Testis (tissue), 3 donors: ENCODE measurements around the gene NUP133. TPM values are rescaled to one million over a fixed set of nuclear protein-coding genes. Genes with fewer than 3 reads are reported as not detected.

Source experiments
- DNase-seq: peaks from one replicate; pipeline ENCODE4 v3.0.0-alpha.2; 2019
- H3K27ac ChIP-seq, 2 donors: fragments of 200-600 bp; sonication (generic); one replicate each; pipeline ENCODE4 v1.5.1; 2019
- H3K27me3 ChIP-seq: fragments of 200-600 bp; sonication (generic); one replicate; pipeline ENCODE4 v1.5.1; 2019
- H3K36me3 ChIP-seq: fragments of 200-600 bp; sonication (generic); one replicate; pipeline ENCODE4 v1.5.1; 2017; ENCODE audit warnings: low read depth; ENCODE audit errors: missing control alignments
- H3K4me1 ChIP-seq: fragments of 200-600 bp; sonication (generic); one replicate; pipeline ENCODE4 v1.5.1; 2019
- H3K4me3 ChIP-seq, 2 donors: fragments of 200-600 bp; sonication (generic); one replicate each; pipeline ENCODE4 v1.5.1; 2017 to 2019
- H3K9me3 ChIP-seq: fragments of 200-600 bp; sonication (generic); one replicate; pipeline ENCODE4 v1.5.1; 2017
- CTCF ChIP-seq, 3 experiments: fragments of 450-650 bp in 2 of 3; fragments of 200-600 bp in 1 of 3; sonication (generic) in 1 of 3; IDR thresholded peaks; one replicate each; pipeline ENCODE4 v1.5.1; 2016 to 2019; ENCODE audit warnings: antibody characterized with exemption in 3 of 3, mild to moderate bottlenecking in 2 of 3, moderate library complexity in 1 of 3
- POLR2A ChIP-seq: fragments of 450-650 bp; IDR thresholded peaks from one replicate; pipeline ENCODE4 v1.6.1; 2017; ENCODE audit warnings: antibody characterized with exemption, mild to moderate bottlenecking, moderate library complexity
- WGBS, 2 donors: methylation state at CpG; one replicate each; pipeline ENCODE4 v1.1.5; 2018; 5-methylcytosine and 5-hydroxymethylcytosine counted together
- intact Hi-C: fragments of 100-400 bp; cut with DNase I; formaldehyde crosslinking; loops from one replicate; pipeline ENCODE4 v1.15.1; 2023; ENCODE audit warnings: low total_unique reads
- polyA plus RNA-seq: library from polyadenylated mRNA; stranded (reverse); fragments of 350-450 nt; fragmentation: Illumina TruSeq; extraction: RNeasy Lipid Tissue Mini Kit (QIAGEN cat#74804); gene quantifications from one replicate; pipeline ENCODE4 v1.2.3, GENCODE V29; 2014; ENCODE audit warnings: low read depth, low replicate concordance; ENCODE audit not compliant: insufficient read depth
- total RNA-seq, 2 donors: library from RNA; depleted of rRNA; stranded (reverse); fragments of >200 nt; gene quantifications; one replicate each; pipeline ENCODE4 v1.2.3, GENCODE V29; 2016

Gene NUP133
- total and polyA plus RNA-seq, 3 donors from 2014 or later, result 26.5 to 60.9 (median 46.5) TPM

DNA sequence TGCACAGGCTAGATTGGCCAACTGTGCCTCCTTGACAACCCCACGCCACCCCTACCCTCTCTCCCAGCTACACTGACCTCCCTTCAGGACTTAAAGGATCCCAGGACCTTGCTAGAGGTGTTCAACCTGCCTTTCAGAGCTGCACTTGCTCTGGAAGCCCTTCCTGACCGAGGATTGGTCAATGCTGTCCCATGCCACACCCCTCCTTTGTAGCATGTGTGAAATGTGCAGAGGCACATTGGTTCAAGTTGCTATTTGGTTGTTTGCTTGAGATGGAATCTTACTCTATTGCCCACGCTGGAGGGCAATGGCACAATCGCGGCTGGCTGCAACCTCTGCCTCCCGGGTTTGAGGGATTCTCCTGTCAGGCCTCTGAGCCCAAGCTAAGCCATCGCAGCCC lies 96.1 kb downstream of the NUP133 start:
- H3K27ac ChIP-seq, result no peak overlapping the region
- no peaks in the 10 kb centered on the region for H3K36me3 ChIP-seq
- H3K9me3 ChIP-seq, result no peaks in the 10 kb centered on the region
- H3K4me3 ChIP-seq, result no peak overlapping the region
- intact Hi-C loops, result no loop called here
- 88 to 91% methylated on average over 7 of the region's 7 CpGs for WGBS, 2 donors
- no peak for DNase-seq
- TF ChIP-seq POLR2A (no peak), CTCF (IDR thresholded peaks at IDR 0.05) (no peak)
- H3K4me1 ChIP-seq, result peaks cover 25% of the 10 kb centered on the region
- H3K27me3 ChIP-seq, result no peaks in the 10 kb centered on the region

DNA sequence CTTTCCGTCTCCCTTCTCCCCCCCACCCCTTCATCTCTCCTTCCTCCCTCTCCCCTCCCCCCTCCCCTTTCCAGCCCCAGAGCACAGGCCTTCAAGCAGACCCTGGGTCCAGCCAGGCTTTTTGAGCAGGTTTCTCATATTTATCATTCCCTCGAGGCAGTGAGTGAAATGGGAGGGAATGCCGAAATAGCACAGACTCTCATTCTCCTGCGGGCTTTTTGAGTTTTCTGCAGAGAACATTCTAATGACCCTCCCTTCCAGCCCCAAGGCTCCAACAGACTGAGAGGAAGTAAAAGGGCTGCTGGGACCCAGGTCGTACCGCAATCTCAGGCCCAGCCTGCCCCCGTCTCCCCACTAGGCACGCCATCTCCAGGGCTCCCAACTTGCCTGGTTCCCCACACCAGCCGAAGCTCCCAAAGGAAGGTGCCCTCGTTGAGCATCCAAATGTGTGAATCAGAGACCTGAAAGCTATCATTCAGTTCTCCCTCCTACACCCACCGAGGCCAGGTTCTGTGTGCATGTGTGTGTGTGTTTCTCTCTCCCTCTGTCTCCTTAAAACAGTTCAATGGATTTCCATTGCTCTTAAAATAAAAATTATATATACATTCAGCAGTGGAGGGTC lies 96.6 kb downstream of the NUP133 start:
- Histone ChIP-seq H3K27me3 (no peaks in the 10 kb centered on the region), H3K9me3 (no peaks in the 10 kb centered on the region), H3K4me3 (no peak overlapping the region), H3K4me1 (peaks cover 29% of the 10 kb centered on the region), H3K36me3 (no peaks in the 10 kb centered on the region), H3K27ac (no peak overlapping the region)
- TF ChIP-seq CTCF (IDR thresholded peaks at IDR 0.05) (no peak), POLR2A (no peak)
- DNase-seq, result no peak
- intact Hi-C loops, result no loop called here
- WGBS, 2 donors, result 47 to 52% methylated on average over 8 to 11 of the region's 11 CpGs

DNA sequence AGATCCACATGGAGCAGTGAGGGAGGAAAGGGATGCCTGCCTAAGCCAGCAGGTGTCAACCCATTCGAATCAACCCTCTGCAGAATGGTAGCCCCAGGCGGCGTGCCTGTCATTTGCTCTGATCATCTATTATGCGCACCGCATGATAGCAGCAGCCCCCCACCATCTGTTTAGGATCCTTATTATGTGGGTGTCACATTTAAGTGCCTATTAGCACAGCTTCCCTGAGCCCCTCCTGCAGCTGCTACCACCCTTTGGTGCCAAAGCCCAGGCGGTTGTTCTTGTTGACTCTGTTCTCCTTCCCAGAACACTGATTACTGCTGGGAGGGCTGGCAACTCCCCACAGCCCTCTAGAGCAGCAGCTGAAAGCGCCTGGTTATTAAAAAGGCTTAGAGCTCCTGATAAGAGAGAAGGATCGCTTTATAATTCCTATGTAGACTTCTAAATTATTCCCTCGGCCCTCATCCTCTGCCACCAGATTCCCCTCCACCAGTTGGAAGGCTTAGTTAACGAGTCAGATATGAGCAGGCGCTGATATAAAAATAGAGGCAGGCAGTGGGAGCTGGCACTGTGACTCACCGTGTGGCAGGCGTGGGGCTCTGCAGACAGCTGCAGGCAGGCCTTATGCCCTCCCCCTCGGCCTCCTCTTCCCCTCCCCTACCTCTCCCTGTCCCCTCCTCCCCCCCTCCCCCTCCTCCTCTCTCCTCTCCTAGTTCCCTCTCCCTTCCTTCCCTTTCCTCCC lies 97.3 kb downstream of the NUP133 start:
- WGBS, 2 donors, result 17 to 58% methylated on average over 14 of the region's 14 CpGs
- intact Hi-C loops, result no loop called here
- Histone ChIP-seq H3K27ac (no peak overlapping the region), H3K4me3 (no peak overlapping the region), H3K36me3 (no peaks in the 10 kb centered on the region), H3K9me3 (no peaks in the 10 kb centered on the region), H3K4me1 (peaks cover 29% of the 10 kb centered on the region), H3K27me3 (no peaks in the 10 kb centered on the region)
- no peak for TF ChIP-seq POLR2A
- no peak for TF ChIP-seq CTCF (IDR thresholded peaks at IDR 0.05)
- peak; percentile 82 for DNase-seq

DNA sequence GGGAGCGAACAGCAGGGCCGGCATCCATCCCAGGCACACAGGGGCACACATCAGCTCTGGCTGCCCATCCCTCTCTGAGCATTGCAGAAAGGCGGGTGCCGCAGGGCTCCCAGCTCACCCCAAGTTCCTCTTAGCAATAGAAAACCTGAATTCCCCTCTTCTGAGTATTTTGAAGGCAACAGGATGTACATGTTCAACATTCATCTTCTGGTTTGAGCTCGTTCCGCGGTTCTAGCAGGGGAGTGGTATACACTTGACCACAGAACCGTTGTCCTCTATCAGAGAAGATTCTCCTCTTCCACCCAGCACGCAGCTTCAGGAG lies 97.8 kb downstream of the NUP133 start:
- WGBS, 2 donors, result 46 to 59% methylated on average over 6 to 9 of the region's 9 CpGs
- DNase-seq, result no peak
- TF ChIP-seq CTCF (IDR thresholded peaks at IDR 0.05), result no peak
- no peak for TF ChIP-seq POLR2A
- no peak overlapping the region for H3K27ac ChIP-seq
- H3K27me3 ChIP-seq, result no peaks in the 10 kb centered on the region
- intact Hi-C loops, result no loop called here
- H3K36me3 ChIP-seq, result no peaks in the 10 kb centered on the region
- no peaks in the 10 kb centered on the region for H3K9me3 ChIP-seq
- H3K4me3 ChIP-seq, result no peak overlapping the region
- H3K4me1 ChIP-seq, result peaks cover 29% of the 10 kb centered on the region
